K562 treated with DMSO at 1 percent for 24 hours (cell line): ENCODE results near the gene TRPM7. TPM values are rescaled to one million over a fixed set of nuclear protein-coding genes. Genes with fewer than 3 reads are reported as not detected.

Experiments used
- total RNA-seq: library from RNA; unstranded; fragments of 300-600 nt; gene quantifications from 2 replicates; pipeline ENCODE4 v1.2.3, GENCODE V29; 2022; ENCODE audit warnings: low read depth; ENCODE audit not compliant: insufficient read depth

Gene TRPM7, protein sequence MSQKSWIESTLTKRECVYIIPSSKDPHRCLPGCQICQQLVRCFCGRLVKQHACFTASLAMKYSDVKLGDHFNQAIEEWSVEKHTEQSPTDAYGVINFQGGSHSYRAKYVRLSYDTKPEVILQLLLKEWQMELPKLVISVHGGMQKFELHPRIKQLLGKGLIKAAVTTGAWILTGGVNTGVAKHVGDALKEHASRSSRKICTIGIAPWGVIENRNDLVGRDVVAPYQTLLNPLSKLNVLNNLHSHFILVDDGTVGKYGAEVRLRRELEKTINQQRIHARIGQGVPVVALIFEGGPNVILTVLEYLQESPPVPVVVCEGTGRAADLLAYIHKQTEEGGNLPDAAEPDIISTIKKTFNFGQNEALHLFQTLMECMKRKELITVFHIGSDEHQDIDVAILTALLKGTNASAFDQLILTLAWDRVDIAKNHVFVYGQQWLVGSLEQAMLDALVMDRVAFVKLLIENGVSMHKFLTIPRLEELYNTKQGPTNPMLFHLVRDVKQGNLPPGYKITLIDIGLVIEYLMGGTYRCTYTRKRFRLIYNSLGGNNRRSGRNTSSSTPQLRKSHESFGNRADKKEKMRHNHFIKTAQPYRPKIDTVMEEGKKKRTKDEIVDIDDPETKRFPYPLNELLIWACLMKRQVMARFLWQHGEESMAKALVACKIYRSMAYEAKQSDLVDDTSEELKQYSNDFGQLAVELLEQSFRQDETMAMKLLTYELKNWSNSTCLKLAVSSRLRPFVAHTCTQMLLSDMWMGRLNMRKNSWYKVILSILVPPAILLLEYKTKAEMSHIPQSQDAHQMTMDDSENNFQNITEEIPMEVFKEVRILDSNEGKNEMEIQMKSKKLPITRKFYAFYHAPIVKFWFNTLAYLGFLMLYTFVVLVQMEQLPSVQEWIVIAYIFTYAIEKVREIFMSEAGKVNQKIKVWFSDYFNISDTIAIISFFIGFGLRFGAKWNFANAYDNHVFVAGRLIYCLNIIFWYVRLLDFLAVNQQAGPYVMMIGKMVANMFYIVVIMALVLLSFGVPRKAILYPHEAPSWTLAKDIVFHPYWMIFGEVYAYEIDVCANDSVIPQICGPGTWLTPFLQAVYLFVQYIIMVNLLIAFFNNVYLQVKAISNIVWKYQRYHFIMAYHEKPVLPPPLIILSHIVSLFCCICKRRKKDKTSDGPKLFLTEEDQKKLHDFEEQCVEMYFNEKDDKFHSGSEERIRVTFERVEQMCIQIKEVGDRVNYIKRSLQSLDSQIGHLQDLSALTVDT (N-terminal part only)
- total RNA-seq = 10.8 and 14.3 TPM in 2 replicates

DNA sequence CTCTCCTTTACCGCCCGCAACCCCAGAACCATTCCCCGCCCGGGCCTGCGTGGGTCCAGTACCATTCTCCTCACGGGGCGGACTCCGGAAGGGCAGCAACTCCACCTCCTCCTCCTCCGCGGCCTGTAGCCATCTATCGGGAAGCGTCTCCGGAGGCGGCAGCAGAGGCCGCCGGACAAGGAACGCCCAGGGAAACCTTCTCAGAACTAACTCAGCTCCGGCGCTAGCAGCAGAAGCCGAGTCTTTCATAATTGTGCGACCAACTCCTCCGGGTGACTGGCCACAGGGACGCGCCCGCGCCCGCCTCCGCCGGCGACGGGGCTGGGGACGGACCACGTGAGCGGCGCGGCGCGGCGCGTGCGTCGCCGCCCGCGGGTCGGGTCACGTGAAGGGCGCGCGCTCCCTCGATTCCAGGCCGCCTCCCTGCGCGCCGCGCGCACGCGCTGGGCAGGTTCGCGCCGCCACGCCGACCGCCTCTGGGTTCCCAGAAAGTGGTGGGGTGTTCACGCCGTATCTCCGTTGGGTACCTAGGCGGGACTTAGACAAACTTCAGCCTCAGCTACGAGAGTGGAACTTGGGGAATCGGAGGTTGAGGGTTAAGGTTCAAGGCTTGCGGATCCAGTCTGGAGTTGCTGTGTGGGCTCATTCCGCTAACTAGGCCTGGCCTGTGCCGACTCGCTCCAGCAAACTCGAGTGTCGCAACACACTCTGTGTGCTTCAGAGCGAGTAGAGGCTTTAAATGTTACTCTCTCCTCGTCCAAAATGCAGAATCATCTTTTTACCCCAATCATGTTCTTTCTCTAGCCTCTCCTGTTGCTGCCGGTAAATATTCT lies at the start of gene TRPM7:
TRPM7 (minus strand) TSS at position 329 of the 833 bp plus-strand sequence; CDS start at position 65, 264 bp downstream.

DNA sequence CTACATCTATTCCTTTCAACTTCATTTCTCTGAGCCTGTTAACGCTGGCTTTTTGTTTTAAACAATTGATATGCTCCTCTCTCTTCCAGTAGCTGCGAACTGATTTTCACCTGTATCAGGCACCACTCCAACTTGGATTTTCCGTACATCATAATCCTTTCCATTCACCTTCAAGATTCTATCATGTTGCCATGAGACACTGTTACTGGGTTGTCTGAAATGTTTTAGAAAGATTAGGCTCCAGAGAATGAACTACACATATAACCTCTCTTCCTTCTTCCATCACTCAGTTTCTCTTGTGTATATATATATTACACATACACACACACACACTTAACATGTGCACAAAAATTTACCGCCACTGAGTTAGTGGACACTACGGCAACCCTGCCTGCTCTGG lies 140.0 kb downstream of the TRPM7 start, which contains the start of gene USP50:
USP50 (minus strand) TSS at position 101 of the 400 bp plus-strand sequence. CDS start 141 bp downstream, outside the sequence.

Other genes with a start within 250 kb of the TRPM7 start
- gene USP50, start 140.1 kb downstream of the TRPM7 start, total RNA-seq = not detected in 2 replicates
- 42.1 and 43.0 TPM in 2 replicates for gene SPPL2A, start 78.9 kb upstream of the TRPM7 start, total RNA-seq
- 2.7 and 4.3 TPM in 2 replicates for gene AP4E1, start 221.9 kb upstream of the TRPM7 start, total RNA-seq